HCT116 (cell line): ENCODE data around the gene WDR5. TPM values are rescaled to one million over a fixed set of nuclear protein-coding genes. Genes with fewer than 3 reads are reported as not detected.

Experiments used
- ATAC-seq: fragments of 200-7000 bp; cut with Tn5 transposase; 2 replicates; pipeline ENCODE4 v1.9.1; 2020; ENCODE audit warnings: mild to moderate bottlenecking, moderate library complexity
- BruUV-seq: library from RNA; stranded (reverse); fragments of 400-500 nt; replicated peaks from 2 replicates; lab custom pipeline; 2021; lab: Mats Ljungman, UMichigan
- CTCF ChIA-PET: fragments of 300-600 bp; sonication (Branson Sonifier 250); formaldehyde crosslinking; loops from one replicate; lab custom pipeline; 2021; ENCODE audit warnings: antibody characterized with exemption; lab: Charles Lee
- POLR2A ChIA-PET: fragments of 300-600, 350-600 bp; sonication (Branson Sonifier 250); formaldehyde crosslinking; loops from one replicate; lab custom pipeline; 2021; ENCODE audit warnings: antibody characterized with exemption; lab: Charles Lee
- RAD21 ChIA-PET, 2 experiments: fragments of 300-600 bp; sonication (Branson Sonifier 250); formaldehyde crosslinking; loops; one replicate each; lab custom pipeline; 2023; ENCODE audit warnings: low total read pairs in 2 of 2; ENCODE audit not compliant: uncharacterized antibody in 2 of 2, unreplicated experiment in 2 of 2, low non-redundant PET in 1 of 2; lab: Charles Lee
- DNase-seq: peaks from one replicate; pipeline ENCODE4 v3.0.0-alpha.2; 2010; ENCODE audit warnings: low read depth, low spot score
- H2AFZ ChIP-seq: fragments of 200-600 bp; shearing (Covaris generic), sonication (generic); 2 replicates; pipeline ENCODE4 v1.6.1; 2017; ENCODE audit warnings: low read depth, mixed run types, mixed read lengths, antibody characterized with exemption, low read length; ENCODE audit not compliant: poor library complexity, severe bottlenecking
- H3K27ac ChIP-seq: 2 replicates; pipeline ENCODE4 v1.5.1; 2012; ENCODE audit warnings: low read depth, low read length
- H3K27me3 ChIP-seq: fragments of 200-600 bp; sonication (generic); 2 replicates; pipeline ENCODE4 v1.6.1; 2016; ENCODE audit warnings: mixed run types, low read length, mixed read lengths; ENCODE audit not compliant: insufficient read depth
- H3K36me3 ChIP-seq, 2 experiments: fragments of 200-500 bp in 1 of 2; fragments of 200-600 bp in 1 of 2; sonication (Bioruptor generic) in 1 of 2; sonication (generic) in 1 of 2; 2 replicates each; pipeline versions ENCODE4 v1.5.1 to v1.6.1; 2014 to 2016; ENCODE audit warnings: low read length in 2 of 2, inconsistent platforms in 1 of 2, mixed read lengths in 1 of 2, mixed run types in 1 of 2; ENCODE audit not compliant: insufficient read depth in 2 of 2, control insufficient read depth in 1 of 2
- H3K4me1 ChIP-seq, 2 experiments: fragments of 200-600 bp in 1 of 2; sonication (generic) in 1 of 2; 2 replicates each; pipeline versions ENCODE4 v1.5.1 to v1.6.1; 2012 to 2017; ENCODE audit warnings: low read length in 2 of 2, inconsistent platforms in 1 of 2, mild to moderate bottlenecking in 1 of 2, mixed read lengths in 1 of 2, mixed run types in 1 of 2, moderate library complexity in 1 of 2; ENCODE audit not compliant: insufficient read depth in 2 of 2, control insufficient read depth in 1 of 2
- H3K4me2 ChIP-seq: fragments of 200-600 bp; sonication (generic); 2 replicates; pipeline ENCODE4 v1.6.1; 2017; ENCODE audit warnings: mixed run types, low read length, mixed read lengths
- H3K4me3 ChIP-seq, 2 experiments: fragments of 200-600 bp in 1 of 2; sonication (generic) in 1 of 2; replicated peaks in 1 of 2; 2 replicates each; pipeline ENCODE4 v1.5.1; 2011 to 2016; ENCODE audit warnings: low read length in 2 of 2, control low read depth in 1 of 2, low read depth in 1 of 2, mild to moderate bottlenecking in 1 of 2, mixed read lengths in 1 of 2, mixed run types in 1 of 2
- H3K79me2 ChIP-seq: fragments of 200-600 bp; sonication (generic); 2 replicates; pipeline ENCODE4 v1.6.1; 2017; ENCODE audit warnings: mild to moderate bottlenecking, mixed run types, low read length, moderate library complexity, mixed read lengths; ENCODE audit not compliant: insufficient read depth
- H3K9ac ChIP-seq: fragments of 200-600 bp; sonication (generic); 2 replicates; pipeline ENCODE4 v1.6.1; 2016; ENCODE audit warnings: low read length, mixed read lengths
- H3K9me2 ChIP-seq: fragments of 200-600 bp; sonication (generic), shearing (Covaris generic); 2 replicates; pipeline ENCODE4 v1.6.1; 2017; ENCODE audit warnings: mixed run types, mild to moderate bottlenecking, moderate library complexity; ENCODE audit not compliant: insufficient read depth
- H3K9me3 ChIP-seq, 2 experiments: fragments of 200-500 bp in 1 of 2; fragments of 200-600 bp in 1 of 2; sonication (Bioruptor generic) in 1 of 2; sonication (generic) in 1 of 2; 2 replicates each; pipeline ENCODE4 v1.6.1; 2014 to 2017; ENCODE audit warnings: low read length in 2 of 2, mixed read lengths in 2 of 2, inconsistent platforms in 1 of 2, low read depth in 1 of 2, mild to moderate bottlenecking in 1 of 2, mixed run types in 1 of 2, moderate library complexity in 1 of 2; ENCODE audit not compliant: control insufficient read depth in 1 of 2, insufficient read depth in 1 of 2
- H4K20me1 ChIP-seq: fragments of 200-600 bp; sonication (generic), shearing (Covaris generic); 2 replicates; pipeline ENCODE4 v1.6.1; 2017; ENCODE audit warnings: mixed run types, mild to moderate bottlenecking, moderate library complexity; ENCODE audit not compliant: insufficient read depth
- ATF3 ChIP-seq: IDR thresholded peaks from 2 replicates; pipeline ENCODE4 v1.6.1; 2012
- CTCF ChIP-seq, 3 experiments: fragments of 200-600 bp in 1 of 3; sonication (generic) in 1 of 3; IDR thresholded peaks in 2 of 3; conservative IDR thresholded peaks in 1 of 3; 2 replicates each; pipeline ENCODE4 v1.5.1; 2012 to 2017; ENCODE audit warnings: low read depth in 2 of 3, low read length in 2 of 3, antibody characterized with exemption in 1 of 3, borderline replicate concordance in 1 of 3, control low read depth in 1 of 3, mild to moderate bottlenecking in 1 of 3, mixed read lengths in 1 of 3, mixed run types in 1 of 3, moderate library complexity in 1 of 3; ENCODE audit not compliant: insufficient read depth in 1 of 3
- ELF1 ChIP-seq: IDR thresholded peaks from 2 replicates; pipeline ENCODE4 v1.6.1; 2012; ENCODE audit warnings: low read depth, borderline replicate concordance
- EZH2 ChIP-seq: fragments of 200-600 bp; sonication (generic); IDR thresholded peaks from 2 replicates; pipeline ENCODE4 v1.6.1; 2017; ENCODE audit warnings: antibody characterized with exemption, mixed run types
- EZH2phosphoT487 ChIP-seq: fragments of 200-600 bp; IDR thresholded peaks from 2 replicates; pipeline ENCODE4 v1.6.1; 2018; ENCODE audit warnings: antibody characterized with exemption, borderline replicate concordance
- FOSL1 ChIP-seq: IDR thresholded peaks from 2 replicates; pipeline ENCODE4 v1.6.1; 2012; ENCODE audit warnings: low read depth
- JUND ChIP-seq: IDR thresholded peaks from 2 replicates; pipeline ENCODE4 v1.6.1; 2012
- POLR2A ChIP-seq: IDR thresholded peaks from 2 replicates; pipeline ENCODE4 v1.7.0; 2011; ENCODE audit warnings: borderline replicate concordance; ENCODE audit not compliant: insufficient read depth, insufficient read length; ENCODE audit errors: extremely low read depth
- POLR2AphosphoS5 ChIP-seq: IDR thresholded peaks from 2 replicates; pipeline ENCODE4 v1.6.1; 2011; ENCODE audit warnings: mild to moderate bottlenecking, low read depth, low read length, moderate library complexity
- REST ChIP-seq: IDR thresholded peaks from 2 replicates; pipeline ENCODE4 v1.6.1; 2012; ENCODE audit warnings: low read depth
- SIN3A ChIP-seq: IDR thresholded peaks from 2 replicates; pipeline ENCODE4 v1.6.1; 2012; ENCODE audit warnings: low read depth
- SP1 ChIP-seq: IDR thresholded peaks from 2 replicates; pipeline ENCODE4 v1.6.1; 2012; ENCODE audit warnings: low read depth
- SRF ChIP-seq: IDR thresholded peaks from 2 replicates; pipeline ENCODE4 v1.6.1; 2012; ENCODE audit warnings: low read depth
- ZFX ChIP-seq: fragments of 450-650 bp; IDR thresholded peaks from 2 replicates; pipeline ENCODE4 v1.6.1; 2017
- ZNF274 ChIP-seq: fragments of 200-500 bp; sonication (Bioruptor generic); IDR thresholded peaks from 2 replicates; pipeline ENCODE4 v1.6.1; 2014; ENCODE audit warnings: mild to moderate bottlenecking, low read depth, low read length, inconsistent platforms
- intact Hi-C: fragments of 100-400 bp; cut with micrococcal nuclease; formaldehyde crosslinking; loops from 2 replicates; pipeline ENCODE4 v1.10.0; 2022
- total RNA-seq: library from RNA; stranded (reverse); gene quantifications from one replicate; pipeline ENCODE4 v1.2.1, GENCODE V29; 2021; ENCODE audit not compliant: unreplicated experiment

Gene WDR5
- total RNA-seq, 1 experiment from 2014 or later: 55.8 TPM

GRCh38 chr9:134136996-134137299 lies 1.1 kb downstream of the WDR5 start:
- RAD21 ChIA-PET: no interaction called here
- Histone ChIP-seq H2AFZ (no peak overlapping the region), H3K4me1 (peaks cover 10 to 20% of the 10 kb centered on the region in 2 experiments; a peak in 3 of 4 replicates), H3K9me2 (no peaks in the 10 kb centered on the region), H4K20me1 (peaks cover 7% of the 10 kb centered on the region; the same call in 1 of the 2 replicates), H3K27ac (peak overlapping the region; percentile 90), H3K9ac (peak overlapping the region; percentile 98), H3K4me2 (peak overlapping the region; percentile 71), H3K27me3 (no peaks in the 10 kb centered on the region), H3K9me3 (no peaks in the 10 kb centered on the region), H3K79me2 (peaks cover 54% of the 10 kb centered on the region), H3K36me3 (peaks cover 17 to 22% of the 10 kb centered on the region in 2 experiments), H3K4me3 (peak overlapping the region; percentile 97 to 99)
- no peak for TF ChIP-seq JUND
- TF ChIP-seq REST: no peak
- TF ChIP-seq SIN3A: no peak
- CTCF ChIA-PET: no interaction called here
- intact Hi-C loops: no loop called here
- DNase-seq: no peak
- no TSS peak for BruUV-seq
- no peak for ATAC-seq
- POLR2A ChIA-PET: no interaction called here

- Histone ChIP-seq H3K27ac (no peak overlapping the region), H4K20me1 (peaks cover 7% of the 10 kb centered on the region; the same call in 1 of the 2 replicates), H3K4me2 (peak overlapping the region; percentile 71; the same call in 1 of the 2 replicates), H3K9ac (0 out of 2 replicates have a peak overlapping the region, but pooled peaks have one; percentile 8), H3K27me3 (no peaks in the 10 kb centered on the region), H3K9me2 (no peaks in the 10 kb centered on the region), H3K36me3 (peaks cover 25 to 29% of the 10 kb centered on the region in 2 experiments), H3K9me3 (no peaks in the 10 kb centered on the region)
- POLR2A ChIA-PET: no interaction called here
- BruUV-seq: no TSS peak
- TF ChIP-seq FOSL1: no peak
- no peak for TF ChIP-seq ZNF274
- TF ChIP-seq EZH2: no peak
- TF ChIP-seq CTCF (IDR thresholded peaks at IDR 0.05 in 2 of 3, conservative IDR thresholded peaks at IDR 0.05 in 1 of 3; ENCODE audit: borderline replicate concordance in 1 of 3, insufficient read depth in 1 of 3, low read depth in 2 of 3, low read length in 2 of 3): no peak
- no peak for TF ChIP-seq SRF
- no peak for TF ChIP-seq ELF1
- TF ChIP-seq SIN3A: no peak
- TF ChIP-seq ATF3: no peak
- no peak for TF ChIP-seq POLR2A
- TF ChIP-seq POLR2AphosphoS5: no peak
- no peak for TF ChIP-seq SP1
- no peak for TF ChIP-seq ZFX
- TF ChIP-seq EZH2phosphoT487: no peak
- TF ChIP-seq, all 23 proteins: peak for 0
- Histone ChIP-seq H3K4me3 (no peak overlapping the region), H3K79me2 (peaks cover 54% of the 10 kb centered on the region), H2AFZ (no peak overlapping the region), H3K4me1 (peaks cover 10 to 20% of the 10 kb centered on the region in 2 experiments; a peak in 3 of 4 replicates)
- RAD21 ChIA-PET: no interaction called here
- intact Hi-C loops: no loop called here
- CTCF ChIA-PET: no interaction called here
- no peak for DNase-seq
- ATAC-seq: no peak
Measured at GRCh38 chr9:134138292-134138691, 2.4 kb downstream of the WDR5 start.
